Activated CD4-positive, alpha-beta T cell treated with anti-CD3 and anti-CD28 coated beads for 4 hours (primary cell): ENCODE data around the gene GCNT2.
A peak's percentile ranks its signal among the peaks of the same experiment; 100 is the strongest.
"Not testable (repeated sequence)": the region's sequence is repeated elsewhere in the genome, so short reads cannot be mapped to it uniquely, and the experiment has no call there.

Experiments used
- DNase-seq, 2 donors: peaks; one replicate each; pipeline ENCODE4 v3.0.0-alpha.2; 2020

The GCNT2 gene

GRCh38 chr6:10613723-10614122, 92.6 kb downstream of the GCNT2 start:
- DNase-seq: no peak

GRCh38 chr6:10615675-10616074, 94.5 kb downstream of the GCNT2 start:
- DNase-seq: no peak

- not testable (repeated sequence) for DNase-seq
These were observed 95.1 kb downstream of the GCNT2 start for GRCh38 chr6:10616266-10616665.

GRCh38 chr6:10617008-10617696, 96.0 kb downstream of the GCNT2 start:
- no peak for DNase-seq

GRCh38 chr6:10618409-10618808, 97.3 kb downstream of the GCNT2 start:
- DNase-seq: no peak

GRCh38 chr6:10621213-10621612, 100.1 kb downstream of the GCNT2 start:
- DNase-seq: no peak

- DNase-seq: no peak
These were observed 100.7 kb downstream of the GCNT2 start for GRCh38 chr6:10621847-10622246.

GRCh38 chr6:10624836-10625235, 103.7 kb downstream of the GCNT2 start:
- no peak for DNase-seq

- no peak for DNase-seq
These were observed 105.1 kb downstream of the GCNT2 start for GRCh38 chr6:10626154-10626741.

- DNase-seq: no peak
These were observed 106.6 kb downstream of the GCNT2 start for GRCh38 chr6:10627800-10628199.

- DNase-seq: no peak
These were observed 109.0 kb downstream of the GCNT2 start for GRCh38 chr6:10630178-10630577.

- DNase-seq: no peak
These were observed 112.1 kb downstream of the GCNT2 start for GRCh38 chr6:10633216-10633615.

- no peak for DNase-seq
These were observed 119.3 kb downstream of the GCNT2 start for GRCh38 chr6:10640412-10640811.

- no peak for DNase-seq
These were observed 120.4 kb downstream of the GCNT2 start for GRCh38 chr6:10641528-10641927.

GRCh38 chr6:10643201-10643651, 122.1 kb downstream of the GCNT2 start:
- DNase-seq: no peak

GRCh38 chr6:10644225-10644624, 123.1 kb downstream of the GCNT2 start:
- DNase-seq: no peak

GRCh38 chr6:10655508-10656055, 134.4 kb downstream of the GCNT2 start:
- peak in 1 of 2 donors; percentile 2 for DNase-seq

- DNase-seq: no peak
These were observed 138.0 kb downstream of the GCNT2 start for GRCh38 chr6:10658910-10659698.

- DNase-seq: no peak
These were observed 138.7 kb downstream of the GCNT2 start for GRCh38 chr6:10659699-10660348.

GRCh38 chr6:10660431-10661191, 139.5 kb downstream of the GCNT2 start:
- not testable (repeated sequence) for DNase-seq

- no peak for DNase-seq
These were observed 141.1 kb downstream of the GCNT2 start for GRCh38 chr6:10662207-10662606.

GRCh38 chr6:10662742-10663141, 141.6 kb downstream of the GCNT2 start:
- DNase-seq: no peak
